WTC11 (cell line): ENCODE results near the gene CCNB3.

Experiments used
- CREB1 ChIP-seq: sonication (generic); formaldehyde crosslinking; IDR thresholded peaks from 2 replicates; pipeline ENCODE4 v1.8.0; 2023; ENCODE audit warnings: mild to moderate bottlenecking, missing genetic modification reagents
- ESRRA ChIP-seq: sonication (generic); formaldehyde crosslinking; IDR thresholded peaks from 2 replicates; pipeline ENCODE4 v1.8.1; 2022; ENCODE audit warnings: mild to moderate bottlenecking, missing genetic modification reagents, borderline replicate concordance
- SOX15 ChIP-seq: fragments of 250-450 bp; sonication (Bioruptor Pico); IDR thresholded peaks from 2 replicates; pipeline ENCODE4 v1.9.0; 2021; ENCODE audit warnings: mild to moderate bottlenecking
- SP1 ChIP-seq: sonication (generic); formaldehyde crosslinking; conservative IDR thresholded peaks from 2 replicates; pipeline ENCODE4 v1.8.1; 2022; ENCODE audit warnings: missing genetic modification reagents
- TCF7 ChIP-seq: sonication (generic); formaldehyde crosslinking; IDR thresholded peaks from 2 replicates; pipeline ENCODE4 v1.8.0; 2022; ENCODE audit warnings: mild to moderate bottlenecking, low read depth, missing genetic modification reagents, moderate library complexity
- TEAD4 ChIP-seq: sonication (generic); formaldehyde crosslinking; IDR thresholded peaks from 2 replicates; pipeline ENCODE4 v1.8.0; 2022; ENCODE audit warnings: mild to moderate bottlenecking, missing genetic modification reagents
- USF2 ChIP-seq: sonication (generic); formaldehyde crosslinking; IDR thresholded peaks from 2 replicates; pipeline ENCODE4 v1.8.1; 2023; ENCODE audit warnings: mild to moderate bottlenecking, missing genetic modification reagents, moderate library complexity
- ZNF423 ChIP-seq: fragments of 250-450 bp; sonication (Bioruptor Pico); IDR thresholded peaks from 2 replicates; pipeline ENCODE4 v2.1.2; 2022; ENCODE audit warnings: mild to moderate bottlenecking, moderate library complexity
- TF ChIP-seq, protein P1 (sequence below): fragments of 200-600 bp; IDR thresholded peaks from 2 replicates; pipeline ENCODE4 v1.8.0; 2022; ENCODE audit warnings: antibody characterized with exemption
- TF ChIP-seq, protein P2 (sequence below): fragments of 250-450 bp; sonication (Bioruptor Pico); IDR thresholded peaks from 2 replicates; pipeline ENCODE4 v2.1.2; 2022; ENCODE audit warnings: mild to moderate bottlenecking, moderate library complexity
- TF ChIP-seq, protein P3 (sequence below): sonication (generic); formaldehyde crosslinking; IDR thresholded peaks from 2 replicates; pipeline ENCODE4 v1.8.1; 2022; ENCODE audit warnings: low read depth, missing genetic modification reagents, borderline replicate concordance
- TF ChIP-seq, protein P4 (sequence below): sonication (generic); formaldehyde crosslinking; IDR thresholded peaks from 2 replicates; pipeline ENCODE4 v1.8.0; 2022; ENCODE audit warnings: mild to moderate bottlenecking, missing genetic modification reagents

DNA sequence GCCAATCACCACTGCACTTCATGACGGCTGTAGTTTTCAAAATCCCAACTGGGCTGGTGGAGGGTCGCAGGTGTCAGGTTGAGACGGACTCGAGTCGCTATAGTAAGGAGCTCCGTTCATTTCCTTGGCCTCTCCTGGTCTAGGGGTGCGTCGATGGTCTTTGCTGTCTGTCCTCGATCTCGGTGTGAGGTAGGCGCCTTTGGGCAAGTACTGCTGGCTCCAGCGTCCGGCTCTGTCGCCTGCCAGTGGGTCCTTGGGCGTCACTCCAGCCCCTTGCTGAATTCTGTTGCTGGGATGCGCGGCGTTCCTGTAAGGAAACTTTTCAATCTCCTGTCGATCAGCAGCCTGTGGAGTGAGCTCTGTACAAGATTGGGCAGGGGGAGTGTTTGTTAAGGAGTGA is 76.7 kb downstream of the CCNB3 start:
- TF ChIP-seq, protein P1, sequence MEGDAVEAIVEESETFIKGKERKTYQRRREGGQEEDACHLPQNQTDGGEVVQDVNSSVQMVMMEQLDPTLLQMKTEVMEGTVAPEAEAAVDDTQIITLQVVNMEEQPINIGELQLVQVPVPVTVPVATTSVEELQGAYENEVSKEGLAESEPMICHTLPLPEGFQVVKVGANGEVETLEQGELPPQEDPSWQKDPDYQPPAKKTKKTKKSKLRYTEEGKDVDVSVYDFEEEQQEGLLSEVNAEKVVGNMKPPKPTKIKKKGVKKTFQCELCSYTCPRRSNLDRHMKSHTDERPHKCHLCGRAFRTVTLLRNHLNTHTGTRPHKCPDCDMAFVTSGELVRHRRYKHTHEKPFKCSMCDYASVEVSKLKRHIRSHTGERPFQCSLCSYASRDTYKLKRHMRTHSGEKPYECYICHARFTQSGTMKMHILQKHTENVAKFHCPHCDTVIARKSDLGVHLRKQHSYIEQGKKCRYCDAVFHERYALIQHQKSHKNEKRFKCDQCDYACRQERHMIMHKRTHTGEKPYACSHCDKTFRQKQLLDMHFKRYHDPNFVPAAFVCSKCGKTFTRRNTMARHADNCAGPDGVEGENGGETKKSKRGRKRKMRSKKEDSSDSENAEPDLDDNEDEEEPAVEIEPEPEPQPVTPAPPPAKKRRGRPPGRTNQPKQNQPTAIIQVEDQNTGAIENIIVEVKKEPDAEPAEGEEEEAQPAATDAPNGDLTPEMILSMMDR: no peak
- TF ChIP-seq, protein P2, sequence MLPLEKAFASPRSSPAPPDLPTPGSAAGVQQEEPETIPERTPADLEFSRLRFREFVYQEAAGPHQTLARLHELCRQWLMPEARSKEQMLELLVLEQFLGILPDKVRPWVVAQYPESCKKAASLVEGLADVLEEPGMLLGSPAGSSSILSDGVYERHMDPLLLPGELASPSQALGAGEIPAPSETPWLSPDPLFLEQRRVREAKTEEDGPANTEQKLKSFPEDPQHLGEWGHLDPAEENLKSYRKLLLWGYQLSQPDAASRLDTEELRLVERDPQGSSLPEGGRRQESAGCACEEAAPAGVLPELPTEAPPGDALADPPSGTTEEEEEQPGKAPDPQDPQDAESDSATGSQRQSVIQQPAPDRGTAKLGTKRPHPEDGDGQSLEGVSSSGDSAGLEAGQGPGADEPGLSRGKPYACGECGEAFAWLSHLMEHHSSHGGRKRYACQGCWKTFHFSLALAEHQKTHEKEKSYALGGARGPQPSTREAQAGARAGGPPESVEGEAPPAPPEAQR (CRISPR knock-in tag): no peak
- TF ChIP-seq SOX15 (no peak), TCF7 (CRISPR knock-in tag) (no peak), ESRRA (CRISPR knock-in tag) (no peak), TEAD4 (CRISPR knock-in tag) (no peak), SP1 (CRISPR knock-in tag) (no peak), CREB1 (CRISPR knock-in tag) (no peak), ZNF423 (CRISPR knock-in tag) (no peak), USF2 (CRISPR knock-in tag) (no peak)
- TF ChIP-seq, protein P3, sequence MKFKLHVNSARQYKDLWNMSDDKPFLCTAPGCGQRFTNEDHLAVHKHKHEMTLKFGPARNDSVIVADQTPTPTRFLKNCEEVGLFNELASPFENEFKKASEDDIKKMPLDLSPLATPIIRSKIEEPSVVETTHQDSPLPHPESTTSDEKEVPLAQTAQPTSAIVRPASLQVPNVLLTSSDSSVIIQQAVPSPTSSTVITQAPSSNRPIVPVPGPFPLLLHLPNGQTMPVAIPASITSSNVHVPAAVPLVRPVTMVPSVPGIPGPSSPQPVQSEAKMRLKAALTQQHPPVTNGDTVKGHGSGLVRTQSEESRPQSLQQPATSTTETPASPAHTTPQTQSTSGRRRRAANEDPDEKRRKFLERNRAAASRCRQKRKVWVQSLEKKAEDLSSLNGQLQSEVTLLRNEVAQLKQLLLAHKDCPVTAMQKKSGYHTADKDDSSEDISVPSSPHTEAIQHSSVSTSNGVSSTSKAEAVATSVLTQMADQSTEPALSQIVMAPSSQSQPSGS: no peak
- TF ChIP-seq, protein P4, sequence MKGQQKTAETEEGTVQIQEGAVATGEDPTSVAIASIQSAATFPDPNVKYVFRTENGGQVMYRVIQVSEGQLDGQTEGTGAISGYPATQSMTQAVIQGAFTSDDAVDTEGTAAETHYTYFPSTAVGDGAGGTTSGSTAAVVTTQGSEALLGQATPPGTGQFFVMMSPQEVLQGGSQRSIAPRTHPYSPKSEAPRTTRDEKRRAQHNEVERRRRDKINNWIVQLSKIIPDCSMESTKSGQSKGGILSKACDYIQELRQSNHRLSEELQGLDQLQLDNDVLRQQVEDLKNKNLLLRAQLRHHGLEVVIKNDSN (CRISPR knock-in tag): no peak
